HCT116 (cell line): ENCODE results near the gene NOC2L. TPM values are rescaled to one million over a fixed set of nuclear protein-coding genes. Genes with fewer than 3 reads are reported as not detected.

Source experiments
- ATAC-seq: fragments of 200-7000 bp; cut with Tn5 transposase; 2 replicates; pipeline ENCODE4 v1.9.1; 2020; ENCODE audit warnings: mild to moderate bottlenecking, moderate library complexity
- BruUV-seq: library from RNA; stranded (reverse); fragments of 400-500 nt; replicated peaks from 2 replicates; lab custom pipeline; 2021; lab: Mats Ljungman, UMichigan
- CTCF ChIA-PET: fragments of 300-600 bp; sonication (Branson Sonifier 250); formaldehyde crosslinking; loops from one replicate; lab custom pipeline; 2021; ENCODE audit warnings: antibody characterized with exemption; lab: Charles Lee
- POLR2A ChIA-PET: fragments of 300-600, 350-600 bp; sonication (Branson Sonifier 250); formaldehyde crosslinking; loops from one replicate; lab custom pipeline; 2021; ENCODE audit warnings: antibody characterized with exemption; lab: Charles Lee
- RAD21 ChIA-PET, 2 experiments: fragments of 300-600 bp; sonication (Branson Sonifier 250); formaldehyde crosslinking; loops; one replicate each; lab custom pipeline; 2023; ENCODE audit warnings: low total read pairs in 2 of 2; ENCODE audit not compliant: uncharacterized antibody in 2 of 2, unreplicated experiment in 2 of 2, low non-redundant PET in 1 of 2; lab: Charles Lee
- DNase-seq: peaks from one replicate; pipeline ENCODE4 v3.0.0-alpha.2; 2010; ENCODE audit warnings: low read depth, low spot score
- H2AFZ ChIP-seq: fragments of 200-600 bp; shearing (Covaris generic), sonication (generic); 2 replicates; pipeline ENCODE4 v1.6.1; 2017; ENCODE audit warnings: low read depth, mixed run types, mixed read lengths, antibody characterized with exemption, low read length; ENCODE audit not compliant: poor library complexity, severe bottlenecking
- H3K27ac ChIP-seq: 2 replicates; pipeline ENCODE4 v1.5.1; 2012; ENCODE audit warnings: low read depth, low read length
- H3K27me3 ChIP-seq: fragments of 200-600 bp; sonication (generic); 2 replicates; pipeline ENCODE4 v1.6.1; 2016; ENCODE audit warnings: mixed run types, low read length, mixed read lengths; ENCODE audit not compliant: insufficient read depth
- H3K36me3 ChIP-seq, 2 experiments: fragments of 200-500 bp in 1 of 2; fragments of 200-600 bp in 1 of 2; sonication (Bioruptor generic) in 1 of 2; sonication (generic) in 1 of 2; 2 replicates each; pipeline versions ENCODE4 v1.5.1 to v1.6.1; 2014 to 2016; ENCODE audit warnings: low read length in 2 of 2, inconsistent platforms in 1 of 2, mixed read lengths in 1 of 2, mixed run types in 1 of 2; ENCODE audit not compliant: insufficient read depth in 2 of 2, control insufficient read depth in 1 of 2
- H3K4me1 ChIP-seq, 2 experiments: fragments of 200-600 bp in 1 of 2; sonication (generic) in 1 of 2; 2 replicates each; pipeline versions ENCODE4 v1.5.1 to v1.6.1; 2012 to 2017; ENCODE audit warnings: low read length in 2 of 2, inconsistent platforms in 1 of 2, mild to moderate bottlenecking in 1 of 2, mixed read lengths in 1 of 2, mixed run types in 1 of 2, moderate library complexity in 1 of 2; ENCODE audit not compliant: insufficient read depth in 2 of 2, control insufficient read depth in 1 of 2
- H3K4me2 ChIP-seq: fragments of 200-600 bp; sonication (generic); 2 replicates; pipeline ENCODE4 v1.6.1; 2017; ENCODE audit warnings: mixed run types, low read length, mixed read lengths
- H3K4me3 ChIP-seq, 2 experiments: fragments of 200-600 bp in 1 of 2; sonication (generic) in 1 of 2; replicated peaks in 1 of 2; 2 replicates each; pipeline ENCODE4 v1.5.1; 2011 to 2016; ENCODE audit warnings: low read length in 2 of 2, control low read depth in 1 of 2, low read depth in 1 of 2, mild to moderate bottlenecking in 1 of 2, mixed read lengths in 1 of 2, mixed run types in 1 of 2
- H3K79me2 ChIP-seq: fragments of 200-600 bp; sonication (generic); 2 replicates; pipeline ENCODE4 v1.6.1; 2017; ENCODE audit warnings: mild to moderate bottlenecking, mixed run types, low read length, moderate library complexity, mixed read lengths; ENCODE audit not compliant: insufficient read depth
- H3K9ac ChIP-seq: fragments of 200-600 bp; sonication (generic); 2 replicates; pipeline ENCODE4 v1.6.1; 2016; ENCODE audit warnings: low read length, mixed read lengths
- H3K9me2 ChIP-seq: fragments of 200-600 bp; sonication (generic), shearing (Covaris generic); 2 replicates; pipeline ENCODE4 v1.6.1; 2017; ENCODE audit warnings: mixed run types, mild to moderate bottlenecking, moderate library complexity; ENCODE audit not compliant: insufficient read depth
- H3K9me3 ChIP-seq, 2 experiments: fragments of 200-500 bp in 1 of 2; fragments of 200-600 bp in 1 of 2; sonication (Bioruptor generic) in 1 of 2; sonication (generic) in 1 of 2; 2 replicates each; pipeline ENCODE4 v1.6.1; 2014 to 2017; ENCODE audit warnings: low read length in 2 of 2, mixed read lengths in 2 of 2, inconsistent platforms in 1 of 2, low read depth in 1 of 2, mild to moderate bottlenecking in 1 of 2, mixed run types in 1 of 2, moderate library complexity in 1 of 2; ENCODE audit not compliant: control insufficient read depth in 1 of 2, insufficient read depth in 1 of 2
- H4K20me1 ChIP-seq: fragments of 200-600 bp; sonication (generic), shearing (Covaris generic); 2 replicates; pipeline ENCODE4 v1.6.1; 2017; ENCODE audit warnings: mixed run types, mild to moderate bottlenecking, moderate library complexity; ENCODE audit not compliant: insufficient read depth
- CEBPB ChIP-seq: IDR thresholded peaks from 2 replicates; pipeline ENCODE4 v1.6.1; 2012; ENCODE audit warnings: low read depth
- ELF1 ChIP-seq: IDR thresholded peaks from 2 replicates; pipeline ENCODE4 v1.6.1; 2012; ENCODE audit warnings: low read depth, borderline replicate concordance
- EZH2 ChIP-seq: fragments of 200-600 bp; sonication (generic); IDR thresholded peaks from 2 replicates; pipeline ENCODE4 v1.6.1; 2017; ENCODE audit warnings: antibody characterized with exemption, mixed run types
- EZH2phosphoT487 ChIP-seq: fragments of 200-600 bp; IDR thresholded peaks from 2 replicates; pipeline ENCODE4 v1.6.1; 2018; ENCODE audit warnings: antibody characterized with exemption, borderline replicate concordance
- RAD21 ChIP-seq: IDR thresholded peaks from 2 replicates; pipeline ENCODE4 v1.6.1; 2012; ENCODE audit warnings: low read depth, mild to moderate bottlenecking
- TCF7L2 ChIP-seq: IDR thresholded peaks from 2 replicates; pipeline ENCODE4 v1.7.0; 2011; ENCODE audit warnings: borderline replicate concordance, inconsistent platforms; ENCODE audit not compliant: insufficient read depth, insufficient read length; ENCODE audit errors: extremely low read depth
- YY1 ChIP-seq: IDR thresholded peaks from 2 replicates; pipeline ENCODE4 v1.6.1; 2011; ENCODE audit warnings: low read length, low read depth, moderate library complexity, mild to moderate bottlenecking; ENCODE audit not compliant: insufficient replicate concordance; ENCODE audit errors: extremely low read depth
- ZFX ChIP-seq: fragments of 450-650 bp; IDR thresholded peaks from 2 replicates; pipeline ENCODE4 v1.6.1; 2017
- ZNF274 ChIP-seq: fragments of 200-500 bp; sonication (Bioruptor generic); IDR thresholded peaks from 2 replicates; pipeline ENCODE4 v1.6.1; 2014; ENCODE audit warnings: mild to moderate bottlenecking, low read depth, low read length, inconsistent platforms
- intact Hi-C: fragments of 100-400 bp; cut with micrococcal nuclease; formaldehyde crosslinking; loops from 2 replicates; pipeline ENCODE4 v1.10.0; 2022
- total RNA-seq: library from RNA; stranded (reverse); gene quantifications from one replicate; pipeline ENCODE4 v1.2.1, GENCODE V29; 2021; ENCODE audit not compliant: unreplicated experiment

NOC2L gene
- total RNA-seq, 1 experiment from 2014 or later, result 260 TPM

GRCh38 chr1:927234-927633 is 31.8 kb downstream of the NOC2L start:
- no peak overlapping the region for H3K4me2 ChIP-seq
- peaks cover 19% of the 10 kb centered on the region; the same call in 1 of the 2 replicates for H3K27me3 ChIP-seq
- H3K27ac ChIP-seq, result no peak overlapping the region
- no TSS peak for BruUV-seq
- POLR2A ChIA-PET, result no interaction called here
- H3K36me3 ChIP-seq, result no peaks in the 10 kb centered on the region
- H3K9me2 ChIP-seq, result no peaks in the 10 kb centered on the region
- no peaks in the 10 kb centered on the region for H3K9me3 ChIP-seq
- no peak for ATAC-seq
- H2AFZ ChIP-seq, result no peak overlapping the region
- TF ChIP-seq RAD21 (no peak), ZNF274 (no peak), ELF1 (no peak), EZH2phosphoT487 (no peak), CEBPB (no peak), YY1 (no peak), TCF7L2 (no peak), ZFX (no peak), EZH2 (no peak)
- TF ChIP-seq, all 23 proteins: peak for 0
- ChIA-PET CTCF (no interaction called here), RAD21 (interaction anchor here in 1 of 2 experiments (0.6 kb wide), 1 partner anchor 344 kb away, joined by 4 read pairs; no protein-coding TSS in a partner anchor)
- Histone ChIP-seq H3K79me2 (no peaks in the 10 kb centered on the region), H3K4me1 (peaks cover 17 to 30% of the 10 kb centered on the region in 2 experiments), H4K20me1 (no peaks in the 10 kb centered on the region), H3K4me3 (no peak overlapping the region), H3K9ac (no peak overlapping the region)
- DNase-seq, result no peak
- intact Hi-C loops, result no loop called here
